ENCODE data around the gene CST9. TPM values are rescaled to one million over a fixed set of nuclear protein-coding genes. Genes with fewer than 3 reads are reported as not detected.

Gene CST9
- total and polyA plus RNA-seq, 2 of the 13 experiments (the other 11 are each of a cell fraction or from before 2014, with no cell fraction given) = 0.07 TPM; not detected in 1

DNA sequence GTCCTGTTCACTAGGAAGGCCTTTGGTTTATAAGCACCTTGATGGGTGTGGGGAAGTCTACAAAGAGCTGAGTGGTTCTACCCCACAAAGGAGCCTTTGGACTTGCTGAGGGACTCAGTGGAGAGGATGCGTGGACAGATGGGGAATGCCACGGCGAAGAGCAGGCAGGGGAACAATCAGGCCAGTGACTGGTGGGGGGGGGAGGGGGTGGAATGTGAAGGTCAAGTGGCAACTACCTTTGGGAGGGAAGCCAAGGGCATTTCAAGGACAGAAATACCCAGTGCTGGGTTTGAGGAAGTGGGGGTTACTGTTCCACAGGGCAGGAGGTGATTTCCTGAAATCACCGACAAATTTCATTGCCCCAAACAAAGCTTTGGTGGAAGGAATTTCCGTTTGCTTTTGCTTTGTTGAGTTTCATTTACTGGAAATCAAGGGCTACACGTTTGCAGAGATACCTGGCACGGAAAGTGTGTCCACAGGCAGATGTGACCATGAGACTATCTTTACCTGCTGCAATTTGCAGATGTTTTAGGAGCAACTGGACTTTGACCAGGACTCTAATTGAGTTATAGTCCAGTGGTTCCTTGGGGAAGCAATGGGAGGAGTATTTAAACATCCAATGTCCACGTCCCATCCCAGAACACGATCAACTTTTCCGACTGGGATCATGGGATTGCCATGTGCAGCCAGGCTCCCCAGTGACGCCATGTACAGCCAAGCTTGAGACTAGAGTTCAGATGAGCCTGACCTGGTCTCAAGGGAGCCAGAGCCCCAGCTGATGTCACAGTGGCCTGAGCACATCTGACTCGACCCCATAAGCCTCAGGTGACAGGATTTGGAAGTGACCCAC lies 24.1 kb upstream of the CST9 start (continued):
- TF ChIP-seq, protein P1, sequence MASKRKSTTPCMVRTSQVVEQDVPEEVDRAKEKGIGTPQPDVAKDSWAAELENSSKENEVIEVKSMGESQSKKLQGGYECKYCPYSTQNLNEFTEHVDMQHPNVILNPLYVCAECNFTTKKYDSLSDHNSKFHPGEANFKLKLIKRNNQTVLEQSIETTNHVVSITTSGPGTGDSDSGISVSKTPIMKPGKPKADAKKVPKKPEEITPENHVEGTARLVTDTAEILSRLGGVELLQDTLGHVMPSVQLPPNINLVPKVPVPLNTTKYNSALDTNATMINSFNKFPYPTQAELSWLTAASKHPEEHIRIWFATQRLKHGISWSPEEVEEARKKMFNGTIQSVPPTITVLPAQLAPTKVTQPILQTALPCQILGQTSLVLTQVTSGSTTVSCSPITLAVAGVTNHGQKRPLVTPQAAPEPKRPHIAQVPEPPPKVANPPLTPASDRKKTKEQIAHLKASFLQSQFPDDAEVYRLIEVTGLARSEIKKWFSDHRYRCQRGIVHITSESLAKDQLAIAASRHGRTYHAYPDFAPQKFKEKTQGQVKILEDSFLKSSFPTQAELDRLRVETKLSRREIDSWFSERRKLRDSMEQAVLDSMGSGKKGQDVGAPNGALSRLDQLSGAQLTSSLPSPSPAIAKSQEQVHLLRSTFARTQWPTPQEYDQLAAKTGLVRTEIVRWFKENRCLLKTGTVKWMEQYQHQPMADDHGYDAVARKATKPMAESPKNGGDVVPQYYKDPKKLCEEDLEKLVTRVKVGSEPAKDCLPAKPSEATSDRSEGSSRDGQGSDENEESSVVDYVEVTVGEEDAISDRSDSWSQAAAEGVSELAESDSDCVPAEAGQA (IDR thresholded peaks at IDR 0.05; ENCODE audit: low read depth) = 0 out of 2 replicates have a peak, but pooled peaks have one; percentile 48
- TF ChIP-seq, protein P1 (CRISPR knock-in tag; IDR thresholded peaks at IDR 0.05; ENCODE audit: borderline replicate concordance) = no peak
- TF ChIP-seq KLF9 (CRISPR knock-in tag; IDR thresholded peaks at IDR 0.05; ENCODE audit: low read depth) = no peak
- TF ChIP-seq NCOR1 (IDR thresholded peaks at IDR 0.05; ENCODE audit: borderline replicate concordance, low read length) = peak; percentile 54; the same call in 1 of the 2 replicates
- TF ChIP-seq, protein P2, sequence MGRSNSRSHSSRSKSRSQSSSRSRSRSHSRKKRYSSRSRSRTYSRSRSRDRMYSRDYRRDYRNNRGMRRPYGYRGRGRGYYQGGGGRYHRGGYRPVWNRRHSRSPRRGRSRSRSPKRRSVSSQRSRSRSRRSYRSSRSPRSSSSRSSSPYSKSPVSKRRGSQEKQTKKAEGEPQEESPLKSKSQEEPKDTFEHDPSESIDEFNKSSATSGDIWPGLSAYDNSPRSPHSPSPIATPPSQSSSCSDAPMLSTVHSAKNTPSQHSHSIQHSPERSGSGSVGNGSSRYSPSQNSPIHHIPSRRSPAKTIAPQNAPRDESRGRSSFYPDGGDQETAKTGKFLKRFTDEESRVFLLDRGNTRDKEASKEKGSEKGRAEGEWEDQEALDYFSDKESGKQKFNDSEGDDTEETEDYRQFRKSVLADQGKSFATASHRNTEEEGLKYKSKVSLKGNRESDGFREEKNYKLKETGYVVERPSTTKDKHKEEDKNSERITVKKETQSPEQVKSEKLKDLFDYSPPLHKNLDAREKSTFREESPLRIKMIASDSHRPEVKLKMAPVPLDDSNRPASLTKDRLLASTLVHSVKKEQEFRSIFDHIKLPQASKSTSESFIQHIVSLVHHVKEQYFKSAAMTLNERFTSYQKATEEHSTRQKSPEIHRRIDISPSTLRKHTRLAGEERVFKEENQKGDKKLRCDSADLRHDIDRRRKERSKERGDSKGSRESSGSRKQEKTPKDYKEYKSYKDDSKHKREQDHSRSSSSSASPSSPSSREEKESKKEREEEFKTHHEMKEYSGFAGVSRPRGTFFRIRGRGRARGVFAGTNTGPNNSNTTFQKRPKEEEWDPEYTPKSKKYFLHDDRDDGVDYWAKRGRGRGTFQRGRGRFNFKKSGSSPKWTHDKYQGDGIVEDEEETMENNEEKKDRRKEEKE (IDR thresholded peaks at IDR 0.05) = no peak
- no peak for TF ChIP-seq KAT8 (CRISPR knock-in tag; IDR thresholded peaks at IDR 0.05)
- TF ChIP-seq AGO1 (IDR thresholded peaks at IDR 0.05; ENCODE audit: low read depth, low read length, poor library complexity, severe bottlenecking) = no peak
- TF ChIP-seq AKAP8 (CRISPR knock-in tag; IDR thresholded peaks at IDR 0.05) = peak; percentile 6; the same call in 1 of the 2 replicates
- no peak for TF ChIP-seq ZNF724P (CRISPR knock-in tag; IDR thresholded peaks at IDR 0.05; ENCODE audit: borderline replicate concordance)
- no peak for TF ChIP-seq ZNF34 (CRISPR knock-in tag; IDR thresholded peaks at IDR 0.05; ENCODE audit: borderline replicate concordance)
- no peak for TF ChIP-seq DNMT3B (CRISPR knock-in tag; conservative IDR thresholded peaks at IDR 0.05)
- no peak for TF ChIP-seq NFRKB (IDR thresholded peaks at IDR 0.05)
- no peak; the same call in 1 of the 2 replicates for TF ChIP-seq HOXA5 (CRISPR knock-in tag; IDR thresholded peaks at IDR 0.05)
- no peak for TF ChIP-seq HNRNPL (IDR thresholded peaks at IDR 0.05; ENCODE audit: low read depth, low read length)
- TF ChIP-seq, protein P3, sequence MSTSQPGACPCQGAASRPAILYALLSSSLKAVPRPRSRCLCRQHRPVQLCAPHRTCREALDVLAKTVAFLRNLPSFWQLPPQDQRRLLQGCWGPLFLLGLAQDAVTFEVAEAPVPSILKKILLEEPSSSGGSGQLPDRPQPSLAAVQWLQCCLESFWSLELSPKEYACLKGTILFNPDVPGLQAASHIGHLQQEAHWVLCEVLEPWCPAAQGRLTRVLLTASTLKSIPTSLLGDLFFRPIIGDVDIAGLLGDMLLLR (CRISPR knock-in tag; IDR thresholded peaks at IDR 0.05) = no peak
- peak; percentile 72 for TF ChIP-seq SALL1 (CRISPR knock-in tag; IDR thresholded peaks at IDR 0.05)
- TF ChIP-seq HDAC6 (IDR thresholded peaks at IDR 0.05; ENCODE audit: low read depth, low read length) = no peak
- TF ChIP-seq ZNF138 (CRISPR knock-in tag; IDR thresholded peaks at IDR 0.05; ENCODE audit: low read depth) = no peak

Data from HepG2 (cell line).